ENCODE measurements around the gene CLDN1.
A peak's percentile ranks its signal among the peaks of the same experiment; 100 is the strongest.

The CLDN1 gene

GRCh38 chr3:190291994-190292584 lies 30.2 kb downstream of the CLDN1 start:
- H3K4me3 ChIP-seq (ENCODE audit: control insufficient read depth, low read depth, low read length): no peak overlapping the region
- no peak for DNase-seq (ENCODE audit: low read depth)
- no peak for TF ChIP-seq CTCF (conservative IDR thresholded peaks at IDR 0.05; ENCODE audit: control insufficient read depth, insufficient read depth, low read depth, low read length)

DNA sequence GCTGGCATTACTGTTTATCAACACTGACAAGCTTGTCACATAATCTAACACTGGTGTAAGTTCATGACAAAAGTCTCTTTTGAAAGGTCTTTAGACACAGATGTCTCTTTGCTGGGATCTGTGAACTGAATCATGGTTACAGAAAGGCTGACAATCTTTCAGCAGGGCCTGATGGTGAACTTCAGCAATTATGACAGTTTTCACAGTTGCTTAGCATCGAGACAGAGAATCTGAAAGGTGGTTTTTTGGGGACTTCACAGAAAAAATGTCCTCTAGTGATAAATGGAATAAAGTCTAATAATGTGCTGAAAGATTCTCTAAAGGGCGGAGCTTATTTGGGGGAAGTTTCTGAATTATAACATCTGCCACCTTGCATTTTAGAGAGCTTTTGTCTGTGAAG lies 32.3 kb downstream of the CLDN1 start:
- DNase-seq (ENCODE audit: low read depth): no peak
- no peak overlapping the region for H3K4me3 ChIP-seq (ENCODE audit: control insufficient read depth, low read depth, low read length)
- no peak for TF ChIP-seq CTCF (conservative IDR thresholded peaks at IDR 0.05; ENCODE audit: control insufficient read depth, insufficient read depth, low read depth, low read length)

DNA sequence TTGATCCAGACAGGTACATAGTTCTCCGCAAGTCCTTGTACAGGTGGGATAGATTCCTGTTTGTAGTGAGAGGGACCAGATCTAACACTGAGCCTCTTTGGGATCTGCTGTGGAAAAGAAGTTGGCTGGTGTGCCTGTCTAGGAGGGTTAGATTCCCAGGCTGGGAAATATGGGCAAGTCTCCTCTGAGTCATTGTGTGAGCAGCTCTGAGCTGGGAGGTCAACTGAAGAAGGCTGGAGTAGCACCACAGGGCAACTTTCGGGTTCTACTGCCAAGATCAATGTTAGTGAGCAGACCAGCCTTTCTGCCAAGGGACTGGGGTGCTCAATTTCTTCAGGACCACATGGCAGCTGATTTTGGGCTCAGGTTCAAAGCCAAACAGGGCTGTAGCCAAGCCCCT lies 33.4 kb downstream of the CLDN1 start:
- no peak overlapping the region for H3K4me3 ChIP-seq (ENCODE audit: control insufficient read depth, low read depth, low read length)
- TF ChIP-seq CTCF (conservative IDR thresholded peaks at IDR 0.05; ENCODE audit: control insufficient read depth, insufficient read depth, low read depth, low read length): no peak
- peak; percentile 15 for DNase-seq (ENCODE audit: low read depth)

GRCh38 chr3:190286014-190286413 lies 36.2 kb downstream of the CLDN1 start:
- H3K4me3 ChIP-seq (ENCODE audit: control insufficient read depth, low read depth, low read length): no peak overlapping the region
- TF ChIP-seq CTCF (conservative IDR thresholded peaks at IDR 0.05; ENCODE audit: control insufficient read depth, insufficient read depth, low read depth, low read length): no peak

DNA sequence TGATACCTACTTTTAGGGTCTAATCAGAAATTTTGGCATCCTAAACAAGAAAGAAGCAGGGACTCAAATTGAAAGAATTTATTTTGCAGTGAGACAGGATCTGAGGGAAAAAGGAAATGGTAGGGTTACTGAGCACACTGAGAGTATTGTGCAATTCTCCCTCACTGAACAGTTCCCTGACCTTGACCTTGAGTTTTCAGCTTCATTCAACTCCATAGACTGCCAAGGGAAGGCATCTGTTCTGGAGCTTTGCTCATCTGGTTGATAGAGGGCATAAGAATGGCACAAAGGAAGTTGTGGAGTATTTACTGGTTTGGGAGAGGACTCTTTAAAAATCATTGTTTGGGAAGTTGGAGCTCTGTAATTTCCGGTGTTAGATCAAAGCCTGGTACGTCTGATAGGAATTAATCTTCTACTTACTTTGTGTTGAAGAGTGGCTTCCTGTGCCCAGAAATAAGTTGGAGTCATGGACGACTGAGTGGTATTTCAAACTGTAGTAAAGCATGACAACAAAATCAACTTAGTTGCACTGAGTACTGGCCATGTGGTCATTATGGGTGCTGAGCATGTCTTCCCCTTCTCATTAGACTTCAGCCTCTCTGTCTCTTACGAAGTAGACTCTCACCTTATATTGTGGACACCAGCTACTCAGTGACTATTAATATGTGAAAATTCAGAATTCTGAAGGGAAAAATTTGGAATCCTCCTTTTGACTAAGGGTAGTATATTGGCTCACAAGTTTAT lies 40.8 kb downstream of the CLDN1 start:
- peak; percentile 54 for DNase-seq (ENCODE audit: low read depth)
- H3K4me3 ChIP-seq (ENCODE audit: control insufficient read depth, low read depth, low read length): no peak overlapping the region
- no peak for TF ChIP-seq CTCF (conservative IDR thresholded peaks at IDR 0.05; ENCODE audit: control insufficient read depth, insufficient read depth, low read depth, low read length)

More at GRCh38 chr3:190286014-190286413, 36.2 kb downstream of the CLDN1 start:
- DNase-seq (ENCODE audit: low read depth): no peak

DNA sequence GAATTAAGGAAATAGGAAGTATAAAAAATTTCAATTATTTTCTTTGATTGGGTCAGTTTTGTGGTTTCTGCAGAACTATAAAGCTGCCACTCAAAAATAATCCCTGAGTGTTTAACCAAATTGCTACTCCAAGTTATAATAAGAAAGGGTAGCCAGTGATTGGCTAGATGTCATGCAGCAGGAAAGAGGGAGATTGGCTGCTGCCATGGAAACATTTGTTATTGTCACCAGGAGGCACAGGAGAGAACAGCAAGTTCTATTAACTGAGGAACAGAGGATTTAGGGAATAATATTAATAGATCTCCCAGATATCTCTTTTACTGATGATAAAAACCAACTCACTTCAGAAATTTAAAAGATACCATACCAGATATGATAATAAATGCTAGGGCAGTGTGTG lies 42.6 kb downstream of the CLDN1 start:
- no peak for DNase-seq (ENCODE audit: low read depth)
- TF ChIP-seq CTCF (conservative IDR thresholded peaks at IDR 0.05; ENCODE audit: control insufficient read depth, insufficient read depth, low read depth, low read length): no peak
- H3K4me3 ChIP-seq (ENCODE audit: control insufficient read depth, low read depth, low read length): no peak overlapping the region

Data from fibroblast of mammary gland (primary cell).